CD4-positive, alpha-beta T cell treated with Interleukin-4 for 1 hour (primary cell): ENCODE measurements around the gene HERC3.

Source experiments
- DNase-seq, 2 donors: peaks; one replicate each; pipeline ENCODE4 v3.0.0-alpha.2; 2020 to 2022

HERC3 gene

DNA sequence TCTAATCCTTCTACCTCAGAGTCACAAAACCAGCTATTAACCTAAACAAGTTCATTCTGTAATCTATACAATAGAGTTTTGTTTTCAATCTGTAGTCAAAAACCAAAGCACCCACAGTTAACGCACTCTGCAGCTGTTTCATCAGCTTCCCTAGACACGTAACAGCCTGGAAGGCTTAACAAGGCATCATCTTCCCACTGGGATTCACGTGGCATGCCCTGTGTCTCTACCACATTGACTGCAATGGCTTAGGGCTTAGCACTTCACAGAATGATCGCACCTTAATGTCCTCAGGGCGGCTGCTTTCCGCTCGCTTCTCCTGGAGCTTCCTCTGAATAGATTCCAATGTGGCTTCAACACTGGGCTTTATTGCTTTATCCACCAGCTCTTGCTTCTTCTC is 155.1 kb downstream of the HERC3 start:
- no peak for DNase-seq

DNA sequence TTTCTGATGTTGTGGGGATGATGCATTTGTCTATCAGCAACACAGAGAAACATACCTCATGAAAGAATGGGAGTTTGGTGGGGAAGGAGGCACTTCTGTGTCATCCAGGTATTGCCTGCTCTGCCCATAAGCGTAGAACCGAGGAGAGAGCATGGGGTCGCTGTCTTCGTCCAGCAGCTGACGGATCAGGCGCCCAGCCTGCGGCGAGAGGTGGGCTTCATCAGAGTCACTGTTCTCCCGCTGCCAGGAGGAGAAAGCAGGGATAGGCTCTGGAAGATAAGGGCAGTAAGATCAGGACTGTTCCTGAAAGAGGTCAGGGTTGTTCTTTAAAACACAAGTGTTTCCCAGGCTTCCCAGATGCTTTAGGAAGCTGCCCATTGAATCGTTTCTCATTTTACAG is 158.1 kb downstream of the HERC3 start:
- no peak for DNase-seq

DNA sequence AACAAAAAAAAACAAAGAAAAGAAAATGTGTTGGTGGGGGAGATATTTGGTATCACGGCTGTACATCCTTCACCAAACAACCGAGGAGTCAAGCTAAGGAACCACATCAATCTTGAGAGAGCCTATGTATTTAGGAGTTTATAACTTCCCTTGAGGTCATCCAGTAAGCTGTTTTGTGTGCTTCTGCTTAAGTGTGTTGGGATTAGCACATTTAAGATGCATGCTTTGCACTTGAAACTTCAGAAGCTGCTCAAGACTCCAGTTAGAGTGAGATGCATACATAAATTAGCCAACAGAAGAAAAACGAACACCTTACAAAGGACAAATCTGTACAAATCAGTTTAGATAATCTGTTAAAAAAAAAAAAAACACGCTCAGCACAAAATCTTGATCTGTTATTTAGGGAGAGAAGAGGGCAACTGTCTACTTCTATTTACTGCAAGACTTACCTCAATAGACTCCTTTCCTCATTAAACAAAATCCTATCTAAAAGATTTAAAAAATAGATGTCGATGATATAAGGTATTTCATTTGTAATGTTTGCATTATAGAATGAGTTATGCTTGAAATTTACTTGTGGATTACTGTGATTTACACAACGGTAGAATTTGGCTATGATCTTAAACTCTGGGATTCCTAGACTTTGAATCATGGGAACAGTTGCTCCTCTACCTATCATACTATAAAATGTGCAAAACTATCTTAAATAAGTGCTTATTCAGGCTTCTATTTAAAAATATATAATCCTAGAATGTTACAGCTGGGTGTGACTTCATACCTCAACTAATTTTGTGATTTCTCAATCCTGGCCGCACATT is 159.2 kb downstream of the HERC3 start:
- DNase-seq: no peak

DNA sequence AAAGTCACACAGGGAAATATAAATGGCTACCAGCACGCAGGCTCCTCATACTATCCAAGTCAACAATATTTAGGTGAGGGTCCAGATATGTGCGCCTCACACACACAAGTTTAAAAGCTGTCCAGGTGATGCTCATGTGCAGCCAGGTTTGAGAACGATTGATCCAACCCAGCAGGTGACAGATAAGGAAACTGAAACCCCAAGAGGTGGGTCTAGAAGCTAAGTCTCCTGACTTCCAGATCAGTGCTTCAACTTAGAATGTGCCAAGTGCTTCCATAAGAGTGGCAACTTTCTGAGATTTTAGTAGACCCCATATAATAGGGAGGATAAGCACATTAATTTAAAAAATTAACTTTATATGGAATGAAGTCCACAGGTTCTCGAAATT is 159.8 kb downstream of the HERC3 start:
- no peak for DNase-seq

DNA sequence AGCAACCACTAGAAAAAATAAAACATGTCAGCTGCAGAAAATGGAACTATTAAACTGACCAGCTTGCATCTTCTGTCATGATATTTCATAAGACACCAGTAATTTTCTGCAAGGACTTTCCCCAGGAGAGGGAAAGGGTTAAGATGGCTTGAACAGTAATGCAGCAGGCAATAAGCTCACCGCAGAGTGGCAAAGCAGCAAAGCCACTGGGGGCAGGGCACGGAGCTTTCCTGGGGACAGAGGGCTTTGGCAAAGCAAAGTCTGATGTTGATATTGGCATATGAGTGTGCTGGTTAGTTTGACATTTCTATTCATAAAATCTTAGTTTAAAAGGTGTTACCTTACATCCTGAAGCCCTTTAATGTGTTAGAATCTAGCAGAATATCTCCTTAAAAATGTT is 160.5 kb downstream of the HERC3 start:
- no peak for DNase-seq

DNA sequence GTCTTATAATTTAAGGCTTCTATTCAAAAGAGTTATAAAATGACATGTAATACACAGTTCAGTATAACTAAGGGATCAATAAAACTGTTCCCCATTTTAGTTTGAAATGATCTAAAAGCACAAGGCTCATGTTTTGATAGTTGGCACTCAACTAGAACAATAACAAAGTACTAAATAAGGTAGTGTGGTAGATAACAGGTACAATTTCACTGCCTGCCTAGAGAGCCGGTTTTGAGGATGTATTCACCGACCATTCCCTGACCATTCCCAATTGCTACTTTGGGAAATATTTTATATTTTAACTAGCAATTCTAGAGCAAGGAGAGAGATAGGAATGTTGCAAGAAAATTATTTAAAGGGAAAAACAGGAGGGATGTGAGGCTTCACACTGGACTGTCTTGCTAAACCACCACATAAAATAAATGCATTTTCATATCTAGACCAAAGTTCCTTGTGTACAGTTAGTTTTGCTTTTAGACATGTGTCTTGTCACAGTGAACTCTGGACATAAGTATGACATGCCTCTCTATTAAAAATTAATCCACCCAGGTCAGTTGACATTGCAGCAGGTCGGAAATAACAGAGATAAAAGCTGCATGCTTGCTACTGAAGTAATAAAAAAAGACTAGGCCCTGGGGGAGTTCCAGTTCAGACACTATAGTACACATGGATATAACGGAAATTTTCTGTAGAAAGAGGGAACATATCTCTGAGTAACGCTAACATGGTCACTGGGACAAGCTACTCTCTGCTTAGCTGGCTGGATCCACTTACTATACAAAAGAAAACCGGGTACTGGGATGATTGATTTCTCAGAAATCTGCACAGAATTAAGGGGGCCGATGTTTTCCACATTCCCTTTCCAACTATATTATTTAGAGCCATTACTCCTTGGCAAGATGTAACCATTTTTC is 161.6 kb downstream of the HERC3 start:
- DNase-seq: no peak

DNA sequence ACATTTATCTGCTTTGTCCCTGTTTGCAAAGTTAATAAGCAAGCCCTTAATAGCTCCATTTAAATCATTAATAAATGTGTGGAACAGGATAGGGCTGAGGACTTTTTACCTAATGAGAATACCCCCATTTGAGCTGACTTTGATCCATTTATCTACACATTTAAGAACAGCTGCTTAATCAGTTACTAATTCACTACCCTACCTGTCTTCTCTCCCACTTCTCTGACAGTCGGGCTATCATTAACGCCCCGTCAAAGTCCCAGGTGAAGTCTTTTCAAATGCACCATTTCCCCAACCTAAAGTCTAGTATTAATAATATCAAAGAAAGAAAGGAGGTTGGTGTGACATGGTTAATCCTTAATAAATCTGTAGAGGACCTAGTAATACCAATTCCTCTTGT is 162.5 kb downstream of the HERC3 start:
- no peak for DNase-seq

DNA sequence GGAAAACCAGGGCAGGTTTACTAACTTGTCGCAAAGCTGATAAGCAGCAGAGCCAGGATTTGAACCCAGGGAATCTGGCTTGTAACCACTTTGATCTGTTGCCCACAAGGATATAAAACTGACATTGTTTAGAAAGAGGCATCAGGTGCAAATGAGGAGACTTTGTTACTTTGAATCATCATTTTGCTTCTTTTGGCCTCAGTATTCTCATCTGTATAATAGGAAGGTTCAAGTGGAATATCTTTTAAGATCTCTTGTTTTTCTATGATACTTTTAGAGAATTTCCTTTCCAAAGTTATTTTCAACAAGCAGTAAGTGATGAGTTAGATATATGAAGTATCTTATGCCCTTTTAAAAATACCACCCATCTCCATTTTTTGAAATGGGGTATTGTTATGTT is 163.2 kb downstream of the HERC3 start:
- no peak for DNase-seq

DNA sequence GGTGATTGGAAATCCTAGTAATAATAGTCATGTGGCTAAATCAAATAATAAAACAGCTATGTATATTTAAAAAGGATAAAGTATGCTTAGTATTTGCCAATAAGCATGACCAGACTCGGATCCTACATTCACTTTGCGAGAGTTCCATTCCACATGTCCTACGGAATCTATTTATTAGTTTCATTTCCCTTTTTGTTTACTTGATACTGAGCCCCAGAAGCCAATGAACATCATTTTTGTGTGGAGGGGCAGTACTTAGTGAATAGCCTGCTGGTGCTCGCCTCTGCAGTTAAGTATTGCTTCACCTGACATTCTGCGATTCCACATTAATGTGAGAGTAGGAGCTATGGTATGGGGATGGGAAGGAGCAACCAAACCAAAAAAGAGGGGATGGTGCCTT is 163.9 kb downstream of the HERC3 start:
- DNase-seq: no peak

DNA sequence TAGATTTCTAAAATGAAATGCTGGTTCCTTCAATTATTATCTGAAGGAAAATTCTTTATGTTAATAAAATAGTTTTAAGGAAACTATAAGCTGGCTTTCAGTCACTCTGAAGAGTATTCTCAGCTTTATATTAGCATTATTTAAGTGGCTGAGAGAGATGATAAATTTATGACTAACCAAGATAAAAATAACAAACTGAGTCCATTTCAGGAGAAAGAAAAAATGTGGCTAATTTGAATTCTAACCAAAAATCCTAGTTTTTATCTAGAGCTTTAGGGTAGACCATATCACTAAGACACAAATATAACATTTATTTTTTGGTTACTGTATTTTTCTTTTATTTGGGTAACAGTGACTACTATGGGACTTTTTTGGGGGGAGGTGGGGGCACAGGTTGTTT is 164.8 kb downstream of the HERC3 start:
- no peak for DNase-seq

DNA sequence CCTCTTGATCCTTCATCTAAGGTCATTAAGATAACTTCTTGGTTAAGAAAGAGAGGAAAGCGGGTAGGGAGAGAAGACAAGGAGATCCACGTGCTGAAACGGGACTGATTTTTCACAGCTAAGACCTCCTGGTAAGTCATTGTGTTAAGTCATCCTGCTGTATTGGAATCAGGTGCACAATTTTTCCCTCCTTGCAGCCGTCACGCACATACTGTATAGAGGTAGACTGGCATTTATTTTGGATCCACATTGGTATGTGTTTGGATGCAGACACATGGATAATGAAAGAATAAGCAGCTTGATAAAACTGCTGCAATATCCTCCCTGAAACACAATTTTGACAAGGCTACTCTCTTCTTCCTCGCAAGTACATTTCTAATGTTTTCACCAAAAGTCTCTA is 165.5 kb downstream of the HERC3 start:
- DNase-seq: no peak
